GM12878 (cell line): Measurements from ENCODE around the gene IMMT. TPM values are rescaled to one million over a fixed set of nuclear protein-coding genes. Genes with fewer than 3 reads are reported as not detected.

Experiments
- ATAC-seq: fragments of 200-7000 bp; cut with Tn5 transposase; 3 replicates; pipeline ENCODE4 v1.9.1; 2020; ENCODE audit warnings: mild to moderate bottlenecking, moderate library complexity
- BruUV-seq: library from RNA; stranded (reverse); fragments of 400-500 nt; replicated peaks from 2 replicates; lab custom pipeline; 2021; lab: Mats Ljungman, UMichigan
- CTCF ChIA-PET: fragments of 300-600 bp; sonication (Branson Sonifier 250); formaldehyde crosslinking; extraction: SDS; loops from one replicate; lab custom pipeline; 2021; ENCODE audit warnings: inconsistent platforms; lab: Yijun Ruan, JAX
- POLR2A ChIA-PET: fragments of 350-600 bp; formaldehyde crosslinking; extraction: SDS; loops from one replicate; lab custom pipeline; 2021; ENCODE audit warnings: inconsistent platforms; lab: Charles Lee
- RAD21 ChIA-PET: fragments of 300-600 bp; sonication (Branson Sonifier 250); formaldehyde crosslinking; loops from one replicate; lab custom pipeline; 2023; ENCODE audit warnings: antibody characterized with exemption; ENCODE audit not compliant: unreplicated experiment; lab: Charles Lee
- SMC1A ChIA-PET: fragments of 300-600 bp; sonication (Branson Sonifier 250); formaldehyde crosslinking; loops from one replicate; lab custom pipeline; 2023; ENCODE audit not compliant: unreplicated experiment, uncharacterized antibody; lab: Charles Lee
- DNase-seq: peaks from one replicate; pipeline ENCODE4 v3.0.0-alpha.2; 2011; ENCODE audit warnings: low read depth, low spot score
- FAIRE-seq: peaks from 3 replicates; lab custom pipeline; 2011; peaks lifted over from hg19 to GRCh38; lab: Jason Lieb, UNC
- H2AFZ ChIP-seq: 2 replicates; pipeline ENCODE4 v1.6.0; 2011; ENCODE audit warnings: low read depth, low read length, control low read depth; ENCODE audit not compliant: control insufficient read depth
- H3K27ac ChIP-seq: 2 replicates; pipeline ENCODE4 v1.5.1; 2011; ENCODE audit warnings: control low read depth; ENCODE audit not compliant: control insufficient read depth, insufficient read depth
- H3K27me3 ChIP-seq, 2 experiments: replicated peaks in 1 of 2; 2 replicates each; pipeline versions ENCODE4 v1.6.0 to v1.6.1; 2011; ENCODE audit warnings: low read length in 1 of 2; ENCODE audit not compliant: control insufficient read depth in 2 of 2, insufficient read depth in 2 of 2
- H3K36me3 ChIP-seq, 2 experiments: 2 replicates each; pipeline ENCODE4 v1.5.1; 2011; ENCODE audit warnings: low read length in 1 of 2; ENCODE audit not compliant: control insufficient read depth in 2 of 2, insufficient read depth in 2 of 2
- H3K4me1 ChIP-seq: 2 replicates; pipeline ENCODE4 v1.6.1; 2011; ENCODE audit warnings: mild to moderate bottlenecking, low read length, moderate library complexity, mixed read lengths; ENCODE audit not compliant: control insufficient read depth, insufficient read depth
- H3K4me2 ChIP-seq: 2 replicates; pipeline ENCODE4 v1.6.0; 2011; ENCODE audit warnings: control low read depth; ENCODE audit not compliant: control insufficient read depth, insufficient read depth
- H3K4me3 ChIP-seq: fragments of 200-600 bp; sonication (generic); 2 replicates; pipeline ENCODE4 v1.5.1; 2016
- H3K79me2 ChIP-seq: 2 replicates; pipeline ENCODE4 v1.6.0; 2011; ENCODE audit warnings: low read length; ENCODE audit not compliant: control insufficient read depth, insufficient read depth
- H3K9ac ChIP-seq: 2 replicates; pipeline ENCODE4 v1.8.0; 2011; ENCODE audit warnings: low read length, control low read depth, mixed read lengths; ENCODE audit not compliant: control insufficient read depth, insufficient read depth
- H3K9me3 ChIP-seq: replicated peaks from 3 replicates; pipeline ENCODE4 v1.5.1; 2011; ENCODE audit warnings: mild to moderate bottlenecking, low read length; ENCODE audit not compliant: control insufficient read depth, insufficient read depth
- H4K20me1 ChIP-seq: 2 replicates; pipeline ENCODE4 v1.6.0; 2011; ENCODE audit not compliant: control insufficient read depth, insufficient read depth
- ASH2L ChIP-seq: fragments of 300-600, 200-600 bp; sonication (generic); IDR thresholded peaks from 2 replicates; pipeline ENCODE4 v1.6.1; 2017; ENCODE audit warnings: low read depth, mild to moderate bottlenecking, borderline replicate concordance
- CHD2 ChIP-seq: IDR thresholded peaks from 2 replicates; pipeline ENCODE4 v1.6.1; 2011; ENCODE audit warnings: low read depth, low read length, improper control_type of control experiment, borderline replicate concordance
- CHD4 ChIP-seq: fragments of 200-600 bp; sonication (generic); IDR thresholded peaks from 2 replicates; pipeline ENCODE4 v1.6.1; 2016; ENCODE audit warnings: mild to moderate bottlenecking
- EGR1 ChIP-seq, 2 experiments: IDR thresholded peaks; 1 replicate in 1 of 2; 2 replicates in 1 of 2; pipeline ENCODE4 v1.6.1; 2011 to 2012; ENCODE audit warnings: low read depth in 2 of 2, low read length in 2 of 2, borderline replicate concordance in 1 of 2, mild to moderate bottlenecking in 1 of 2, moderate library complexity in 1 of 2
- ETV6 ChIP-seq, 2 experiments: fragments of 450-650 bp in 1 of 2; IDR thresholded peaks in 1 of 2; conservative IDR thresholded peaks in 1 of 2; 2 replicates each; pipeline ENCODE4 v1.6.1; 2014; ENCODE audit warnings: antibody characterized with exemption in 1 of 2, borderline replicate concordance in 1 of 2, low read depth in 1 of 2, mild to moderate bottlenecking in 1 of 2, moderate library complexity in 1 of 2
- HDAC2 ChIP-seq: fragments of 200-600 bp; sonication (generic); IDR thresholded peaks from 2 replicates; pipeline ENCODE4 v1.6.1; 2017
- NR2C1 ChIP-seq: fragments of 450-650 bp; IDR thresholded peaks from 2 replicates; pipeline ENCODE4 v1.6.1; 2017; ENCODE audit warnings: antibody characterized with exemption, mild to moderate bottlenecking, moderate library complexity
- PML ChIP-seq: IDR thresholded peaks from 2 replicates; pipeline ENCODE4 v1.6.1; 2012; ENCODE audit warnings: low read length, inconsistent platforms
- POLR2AphosphoS5 ChIP-seq: IDR thresholded peaks from 2 replicates; pipeline ENCODE4 v1.6.1; 2011; ENCODE audit warnings: mild to moderate bottlenecking, low read length, inconsistent platforms
- ZBTB4 ChIP-seq: fragments of 450-650 bp; formaldehyde crosslinking; IDR thresholded peaks from 2 replicates; pipeline ENCODE4 v1.4.0; 2022; ENCODE audit warnings: mild to moderate bottlenecking, moderate library complexity
- ZNF207 ChIP-seq: fragments of 450-650 bp; IDR thresholded peaks from 2 replicates; pipeline ENCODE4 v1.6.1; 2014; ENCODE audit warnings: antibody characterized with exemption, mild to moderate bottlenecking, borderline replicate concordance
- WGBS: methylation state at CpG from one replicate; pipeline ENCODE4 v1.1.6; 2016; ENCODE audit warnings: low lambda C conversion rate; ENCODE audit not compliant: insufficient replicate concordance, insufficient coverage; ENCODE audit errors: missing lambda C conversion rate; 5-methylcytosine and 5-hydroxymethylcytosine counted together
- in situ Hi-C: fragments of 300-500 bp; cut with MboI; formaldehyde crosslinking; loops from 9 replicates; pipeline ENCODE4 v1.14.3; 2018; ENCODE audit warnings: mixed read lengths
- intact Hi-C: fragments of 100-400 bp; cut with micrococcal nuclease; formaldehyde crosslinking; loops from one replicate; pipeline ENCODE4 v1.14.2; 2022; ENCODE audit not compliant: unreplicated experiment
- polyA plus RNA-seq, 11 experiments: library from polyadenylated mRNA; depleted of rRNA in 4 of 11; unstranded in 6 of 11; stranded (reverse) in 5 of 11; fragments of >200 nt; fragmentation: Nextera tagmentation in 4 of 11; fragmentation: Illumina TruSeq in 1 of 11; extraction: Ambion mirVana in 4 of 11; extraction: Trizol in 1 of 11; gene quantifications; 1 replicate in 1 of 11; 2 replicates in 10 of 11; pipeline versions ENCODE4 v1.2.1 to v1.2.3, GENCODE V29; 2011 to 2016; ENCODE audit warnings: inconsistent platforms in 2 of 11, missing spikeins in 2 of 11, low read depth in 1 of 11
- total RNA-seq, 4 experiments: library from RNA; depleted of rRNA in 3 of 4; stranded (reverse); fragments of >200 nt in 3 of 4; fragmentation: Illumina TruSeq in 1 of 4; extraction: Trizol in 1 of 4; gene quantifications; 2 replicates each; pipeline versions ENCODE4 v1.2.1 to v1.2.3, GENCODE V29; 2013 to 2021

Gene IMMT
- total and polyA plus RNA-seq, 10 of the 15 experiments (the other 5 are each of a cell fraction or from before 2014, with no cell fraction given), result 78.4 to 149 (median 98.7) TPM

GRCh38 chr2:86234563-86235131 is 39.4 kb upstream of the IMMT start:
- CTCF ChIA-PET, result interaction anchor here (1.0 to 1.9 kb wide), 3 partner anchors 10 to 64 kb away, joined by 5 to 10 read pairs (median 5); no protein-coding TSS in a partner anchor
- POLR2A ChIA-PET, result interaction anchor here (1.1 kb wide), 1 partner anchor 131 kb away, joined by 3 read pairs; no protein-coding TSS in a partner anchor
- WGBS, result 37% methylated on average over 3 of the region's 3 CpGs
- no peak for FAIRE-seq
- Histone ChIP-seq H3K36me3 (no peaks in the 10 kb centered on the region), H4K20me1 (no peaks in the 10 kb centered on the region), H3K9ac (no peak overlapping the region), H3K4me1 (peaks cover 15% of the 10 kb centered on the region), H3K9me3 (no peaks in the 10 kb centered on the region), H3K4me3 (no peak overlapping the region), H3K4me2 (no peak overlapping the region), H3K27ac (no peak overlapping the region), H3K79me2 (no peaks in the 10 kb centered on the region), H2AFZ (no peak overlapping the region), H3K27me3 (no peaks in the 10 kb centered on the region)
- TF ChIP-seq ETV6 (conservative IDR thresholded peaks at IDR 0.05 in 1 of 2, IDR thresholded peaks at IDR 0.05 in 1 of 2; ENCODE audit: borderline replicate concordance in 1 of 2, low read depth in 1 of 2), result no peak
- DNase-seq, result no peak
- ATAC-seq, result no peak
- SMC1A ChIA-PET, result interaction anchor here (1.1 to 1.2 kb wide), 2 partner anchors 40 to 135 kb away, joined by 3 to 4 read pairs; no protein-coding TSS in a partner anchor
- no TSS peak for BruUV-seq
- RAD21 ChIA-PET, result interaction anchor here (1.3 to 1.5 kb wide), 2 partner anchors 9 to 13 kb away, joined by 5 read pairs; no protein-coding TSS in a partner anchor
- in situ Hi-C loops, result no loop called here
- intact Hi-C loops, result no loop called here

- H3K4me1 ChIP-seq, result peaks cover 18% of the 10 kb centered on the region
- no peak overlapping the region for H3K27ac ChIP-seq
- 35% methylated on average over 4 of the region's 4 CpGs for WGBS
- no peaks in the 10 kb centered on the region for H3K9me3 ChIP-seq
- no peaks in the 10 kb centered on the region for H3K36me3 ChIP-seq
- CTCF ChIA-PET, result interaction anchor here (0.6 to 0.8 kb wide), 2 partner anchors 12 to 39 kb away, joined by 3 read pairs; no protein-coding TSS in a partner anchor
- SMC1A ChIA-PET, result interaction anchor here (1.0 kb wide), 2 partner anchors 62 to 132 kb away, joined by 3 read pairs; no protein-coding TSS in a partner anchor
- H4K20me1 ChIP-seq, result no peaks in the 10 kb centered on the region
- BruUV-seq, result no TSS peak
- H3K27me3 ChIP-seq, result no peaks in the 10 kb centered on the region
- POLR2A ChIA-PET, result interaction anchor here (0.6 to 0.8 kb wide), 2 partner anchors 59 to 895 kb away, joined by 3 read pairs; no protein-coding TSS in a partner anchor
- no peak overlapping the region for H3K9ac ChIP-seq
- H3K4me2 ChIP-seq, result no peak overlapping the region
- no peak for FAIRE-seq
- H3K79me2 ChIP-seq, result no peaks in the 10 kb centered on the region
- no peak for DNase-seq
- no peak overlapping the region for H2AFZ ChIP-seq
- in situ Hi-C loops (no loop called here), intact Hi-C loops (no loop called here)
- ATAC-seq, result no peak
- H3K4me3 ChIP-seq, result no peak overlapping the region
- RAD21 ChIA-PET, result interaction anchor here (0.6 to 1.6 kb wide), 3 partner anchors 11 to 163 kb away, joined by 3 read pairs; no protein-coding TSS in a partner anchor
- TF ChIP-seq PML (no peak), EGR1 (IDR thresholded peaks at IDR 0.05; ENCODE audit: borderline replicate concordance in 1 of 2, low read depth in 2 of 2, low read length in 2 of 2) (no peak), NR2C1 (no peak), ZBTB4 (CRISPR knock-in tag) (no peak), CHD4 (no peak), POLR2AphosphoS5 (no peak), CHD2 (no peak), HDAC2 (no peak), ZNF207 (no peak), ASH2L (no peak)
Observed at GRCh38 chr2:86233436-86233835, 38.2 kb upstream of the IMMT start.
